ENCODE data around the gene FUT9.
"Not testable (repeated sequence)": the region's sequence is repeated elsewhere in the genome, so short reads cannot be mapped to it uniquely, and the experiment has no call there.

FUT9 gene

DNA sequence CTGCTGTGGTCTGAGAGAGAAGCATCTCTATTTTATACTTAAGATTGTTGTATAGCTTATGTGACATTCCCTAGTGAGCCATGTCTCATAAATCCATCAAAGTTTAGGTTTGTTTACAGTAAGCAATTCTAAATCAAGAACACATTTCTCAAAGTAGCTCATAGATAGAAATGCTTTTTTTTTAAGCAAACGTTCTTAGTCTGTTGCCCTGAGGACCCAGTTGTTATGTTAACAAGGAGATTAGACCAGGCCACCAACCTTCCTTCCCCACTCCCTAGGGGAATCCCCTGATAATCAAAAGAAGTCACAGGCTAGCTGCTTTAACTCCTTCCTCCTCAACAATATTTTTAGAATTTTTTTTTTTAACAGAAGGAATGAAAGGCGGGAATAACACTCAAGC lies 169.0 kb downstream of the FUT9 start:
- DNase-seq (ENCODE audit: low read depth in 2 of 2) = no peak

DNA sequence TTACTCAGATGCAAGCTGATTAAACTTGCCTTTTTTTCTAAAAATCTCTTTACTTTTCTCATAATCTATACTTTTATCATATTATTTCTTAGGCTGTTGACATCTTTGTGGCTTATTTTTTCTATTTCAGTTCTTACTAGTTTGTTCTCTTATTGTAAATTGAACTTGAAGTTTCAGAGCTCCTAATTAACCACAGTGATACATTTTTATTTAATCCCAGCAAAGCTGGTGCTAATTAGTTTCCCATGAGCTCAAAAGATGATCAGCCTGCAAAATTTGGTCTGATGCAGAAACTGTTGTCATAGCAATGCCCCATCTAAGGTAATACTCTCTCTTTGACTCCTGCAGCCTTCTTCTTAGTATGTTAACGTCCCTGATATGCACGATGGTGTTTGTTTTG lies 170.3 kb downstream of the FUT9 start:
- no peak for DNase-seq (ENCODE audit: low read depth in 2 of 2)

DNA sequence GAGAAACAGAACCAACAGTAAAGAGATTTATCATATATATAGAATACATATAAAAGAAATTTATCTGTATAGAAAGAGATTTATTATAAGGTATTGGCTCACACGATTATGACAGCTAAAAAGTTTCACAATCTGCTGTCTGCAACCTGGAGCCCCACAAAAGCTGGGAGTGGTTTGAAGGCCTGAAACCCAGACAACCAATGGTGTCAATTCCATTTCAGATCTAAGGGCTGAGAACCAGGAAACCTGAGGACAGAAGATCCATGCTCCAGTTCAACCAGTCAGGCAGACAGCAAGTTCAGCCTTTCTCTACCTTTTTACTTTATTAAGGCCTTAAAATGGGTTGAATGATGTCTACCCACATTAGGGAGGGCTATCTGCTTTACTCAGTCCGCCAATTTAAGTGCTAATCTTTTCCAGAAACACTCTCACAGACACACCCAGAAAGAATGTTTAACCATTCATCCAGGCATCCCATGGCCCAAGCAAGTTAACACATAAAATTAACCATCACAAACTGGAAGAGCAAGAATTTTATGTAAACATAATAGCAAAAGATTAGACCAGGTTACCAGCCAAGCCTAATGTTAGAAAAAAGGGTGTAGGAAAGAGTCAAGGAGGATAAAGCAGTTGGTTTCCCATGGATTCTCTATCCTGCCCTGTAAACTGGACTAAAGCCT lies 170.9 kb downstream of the FUT9 start:
- DNase-seq (ENCODE audit: low read depth in 2 of 2) = no peak

DNA sequence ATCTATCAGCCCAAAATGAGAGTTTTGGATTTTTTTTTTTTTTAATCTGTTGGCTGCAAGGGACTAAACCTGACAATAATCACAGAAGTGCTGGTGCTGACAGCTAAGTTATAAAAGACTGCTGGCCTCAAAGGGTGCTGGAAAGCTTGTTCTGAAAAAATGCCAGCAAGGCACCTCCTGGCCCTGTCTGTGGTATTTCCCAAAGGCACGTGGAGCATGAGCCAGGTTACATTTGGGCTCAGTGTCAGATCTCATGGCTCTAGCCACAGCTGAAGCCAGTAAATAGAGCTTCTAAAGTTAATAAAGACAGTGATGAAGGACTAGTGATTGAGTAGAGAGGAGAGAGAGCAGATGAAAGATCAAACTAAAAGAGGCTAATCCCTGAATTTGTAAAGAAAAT lies 178.9 kb downstream of the FUT9 start:
- DNase-seq (ENCODE audit: low read depth in 2 of 2) = no peak

DNA sequence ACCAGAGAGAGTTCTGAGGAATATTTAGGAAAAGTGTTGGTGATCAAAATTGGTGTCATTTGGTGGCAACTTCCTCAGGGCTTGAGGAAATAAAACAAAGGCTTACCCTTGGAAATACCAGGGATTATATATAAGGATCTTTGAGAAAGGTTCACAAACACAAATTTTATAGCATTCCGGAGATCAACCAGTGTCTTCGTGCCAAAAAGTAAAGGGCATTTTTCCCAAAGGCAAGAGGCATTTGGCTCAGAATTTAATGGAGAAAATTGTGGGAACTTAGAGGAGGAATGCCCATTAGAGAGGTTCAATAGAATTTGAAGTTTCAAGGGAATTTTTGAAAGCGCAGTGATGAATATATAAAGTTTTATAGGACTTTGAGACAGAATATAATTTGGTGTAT lies 179.5 kb downstream of the FUT9 start:
- DNase-seq (ENCODE audit: low read depth in 2 of 2) = no peak

DNA sequence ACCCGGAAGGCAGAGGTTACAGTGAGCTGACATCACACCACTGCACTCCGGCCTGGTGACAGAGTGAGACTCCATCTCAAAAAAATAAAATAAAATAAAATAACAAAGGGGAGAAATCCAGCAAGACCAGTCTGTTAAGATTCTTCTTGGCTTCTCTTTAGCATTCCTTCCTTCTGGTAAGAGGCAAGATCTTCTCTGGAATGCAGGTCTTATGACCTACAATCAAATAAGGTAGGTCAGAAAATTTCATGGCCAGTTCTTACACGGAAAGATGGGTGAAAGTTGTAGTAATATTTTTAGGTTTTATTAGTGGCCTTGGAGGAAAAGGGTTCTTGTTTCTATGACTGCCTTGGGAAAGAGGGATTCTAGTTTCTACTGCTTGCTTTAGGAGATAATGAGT lies 180.9 kb downstream of the FUT9 start:
- no peak for DNase-seq (ENCODE audit: low read depth in 2 of 2)

DNA sequence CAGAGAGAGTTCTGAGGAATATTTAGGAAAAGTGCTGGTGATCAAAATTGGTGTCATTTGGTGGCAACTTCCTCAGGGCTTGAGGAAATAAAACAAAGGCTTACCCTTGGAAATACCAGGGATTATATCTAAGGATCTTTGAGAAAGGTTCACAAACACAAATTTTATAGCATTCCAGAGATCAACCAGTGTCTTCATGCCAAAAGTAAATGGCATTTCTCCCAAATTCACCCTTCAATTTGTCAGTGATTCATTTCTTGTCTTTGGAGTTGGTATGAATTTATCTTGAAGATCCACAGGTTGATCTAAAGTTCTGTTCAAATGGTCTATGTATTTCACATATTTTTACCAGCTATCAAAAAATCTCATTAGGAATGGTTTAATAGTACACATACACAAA lies 181.5 kb downstream of the FUT9 start:
- no peak for DNase-seq (ENCODE audit: low read depth in 2 of 2)

DNA sequence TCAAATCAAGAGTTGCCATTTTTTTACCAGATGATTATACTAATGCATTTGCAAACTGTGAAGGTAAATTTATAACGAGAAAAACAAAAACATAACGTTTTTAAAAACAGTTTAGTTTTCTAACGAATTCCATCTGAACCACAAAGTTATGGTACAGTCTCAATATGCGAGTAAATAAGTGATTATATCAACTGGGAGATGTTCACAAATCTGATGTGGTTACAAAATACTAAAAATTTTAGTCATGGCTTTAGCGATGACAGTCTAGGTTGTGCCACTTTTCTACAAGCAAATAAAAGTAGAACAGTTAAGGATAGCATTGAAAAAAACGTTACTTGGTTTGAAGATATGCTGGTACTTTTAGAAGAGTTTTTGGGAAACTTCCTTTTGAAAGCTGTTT lies 186.8 kb downstream of the FUT9 start:
- no peak for DNase-seq (ENCODE audit: low read depth in 2 of 2)

DNA sequence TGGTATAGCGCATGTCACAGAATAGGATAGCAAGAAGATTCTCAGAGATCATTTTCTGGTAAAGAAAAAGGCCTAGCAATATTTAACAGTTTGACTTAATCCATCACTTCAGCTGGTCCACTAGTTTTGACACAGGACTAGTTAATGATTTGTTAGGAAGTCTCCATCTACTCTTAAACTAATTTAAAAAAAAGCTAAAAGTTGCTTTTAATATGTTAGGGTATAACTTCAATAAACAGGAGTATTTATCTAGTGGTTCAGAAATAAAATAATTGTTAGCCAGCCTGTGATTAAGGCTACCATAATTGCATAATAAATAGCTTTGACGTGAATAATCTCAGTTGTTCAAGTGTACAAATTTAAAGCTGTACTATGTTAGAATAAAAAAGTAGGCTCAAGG lies 195.6 kb downstream of the FUT9 start:
- no peak for DNase-seq (ENCODE audit: low read depth in 2 of 2)

DNA sequence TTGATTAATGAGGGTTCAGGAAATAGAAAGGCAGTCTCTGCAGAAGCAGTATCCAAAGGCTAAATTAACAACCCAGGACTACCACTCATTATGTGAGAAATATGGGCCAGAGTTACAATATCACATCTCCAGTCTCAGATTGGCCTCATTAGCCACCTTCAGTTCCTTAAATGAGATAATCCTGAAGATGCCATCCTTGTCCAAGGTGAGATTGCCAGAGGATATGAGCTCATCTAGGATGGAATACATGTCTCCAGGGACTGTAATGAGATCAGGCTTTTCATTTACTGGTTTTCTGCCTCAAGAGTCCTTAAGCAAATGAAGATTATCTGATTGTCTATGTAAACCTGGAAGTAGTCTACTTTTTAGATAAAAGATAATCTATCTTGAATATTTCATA lies 196.3 kb downstream of the FUT9 start:
- no peak for DNase-seq (ENCODE audit: low read depth in 2 of 2)

DNA sequence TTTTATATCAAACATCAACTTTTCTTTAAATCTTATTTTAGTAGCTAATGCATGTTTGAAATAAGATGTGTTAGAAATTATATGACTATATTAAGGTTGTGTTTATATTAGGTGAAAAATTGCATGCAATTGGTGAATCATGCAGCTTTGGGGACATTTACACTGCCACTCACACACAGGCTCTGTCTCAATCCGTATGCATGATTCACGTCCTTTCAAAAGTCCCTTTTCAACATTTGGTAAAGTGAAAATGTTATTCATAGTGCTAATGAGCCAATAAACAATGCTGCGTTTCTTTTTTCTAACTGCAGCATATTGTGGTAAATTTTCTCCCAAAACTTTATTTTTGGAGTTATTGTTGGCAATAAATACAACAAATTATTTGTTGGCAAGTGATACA lies 198.0 kb downstream of the FUT9 start:
- no peak for DNase-seq (ENCODE audit: low read depth in 2 of 2)

DNA sequence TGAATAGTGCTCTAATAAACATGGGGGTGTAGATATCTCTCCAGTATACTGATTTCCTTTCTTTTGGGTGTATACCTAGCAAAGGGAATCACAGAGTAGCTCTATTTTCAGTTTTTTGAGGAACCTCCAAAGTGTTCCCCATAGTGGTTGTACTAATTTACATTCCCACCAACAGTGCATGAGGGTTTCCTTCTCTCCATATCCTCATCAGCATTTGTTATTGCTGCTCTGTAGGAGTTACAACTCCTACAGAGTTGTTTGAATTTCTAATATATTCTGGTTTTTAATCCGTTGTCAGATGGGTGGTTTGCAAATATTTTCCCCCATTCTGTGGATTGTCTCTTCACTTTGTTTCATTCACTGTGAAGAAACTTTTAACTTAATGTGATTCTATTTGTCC lies 207.9 kb downstream of the FUT9 start:
- DNase-seq (ENCODE audit: low read depth in 2 of 2) = no peak

DNA sequence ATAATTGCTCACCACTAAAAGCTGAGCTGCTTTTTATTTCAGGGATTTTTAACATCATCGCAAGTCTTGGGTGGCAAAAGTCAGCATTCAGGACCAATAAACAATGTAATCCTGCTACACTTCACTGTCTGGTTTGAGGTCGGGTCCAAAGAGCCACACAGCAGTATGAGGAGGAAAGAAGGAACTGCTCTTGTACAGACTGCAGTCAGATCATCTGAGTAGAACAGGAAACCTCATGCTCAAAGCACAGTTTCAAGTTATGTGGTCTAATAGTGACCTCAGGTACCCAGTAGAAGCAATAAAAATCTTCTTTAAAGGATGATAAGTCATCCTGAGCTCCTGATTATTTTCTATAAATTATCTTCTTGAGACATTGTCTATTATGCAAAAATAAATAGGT lies 211.4 kb downstream of the FUT9 start:
- DNase-seq (ENCODE audit: low read depth in 2 of 2) = no peak

DNA sequence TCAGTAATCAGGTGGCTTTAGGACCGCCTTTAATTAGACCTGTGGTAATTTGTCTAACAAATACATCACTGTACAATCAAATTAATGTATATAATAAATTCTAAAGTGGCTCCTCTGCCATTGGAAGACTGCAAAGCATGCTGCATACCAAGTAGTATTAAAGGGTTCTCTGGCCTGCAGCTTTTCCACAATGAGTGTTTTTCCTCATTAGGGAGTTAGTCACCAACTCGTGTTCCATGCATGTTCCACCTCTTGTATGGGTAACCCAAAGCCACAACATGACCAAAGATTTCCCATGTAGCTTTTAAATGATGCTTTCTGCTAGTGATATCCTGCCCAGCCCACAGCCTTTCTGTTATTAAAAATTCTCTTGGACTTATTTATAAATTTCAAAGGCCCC lies 218.7 kb downstream of the FUT9 start:
- no peak for DNase-seq (ENCODE audit: low read depth in 2 of 2)

DNA sequence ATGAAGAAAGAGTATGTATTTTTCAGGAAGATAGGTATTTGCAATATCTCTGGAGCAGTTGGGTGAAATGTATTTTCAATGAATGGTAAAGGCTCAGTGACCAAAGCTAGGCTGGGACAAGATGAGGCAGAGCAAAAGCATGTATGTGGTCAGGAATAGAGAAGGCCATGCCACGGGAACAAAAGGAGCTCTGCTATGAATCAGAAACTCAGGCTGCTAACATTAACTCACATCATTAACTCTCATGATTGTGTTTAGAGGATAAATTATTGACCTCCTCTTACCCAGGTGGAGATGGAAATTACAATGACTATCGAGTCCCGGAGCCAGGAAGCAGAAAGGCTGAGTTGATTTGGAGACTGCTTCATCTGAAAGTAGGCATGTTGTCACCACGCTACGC lies 220.2 kb downstream of the FUT9 start:
- no peak for DNase-seq (ENCODE audit: low read depth in 2 of 2)

DNA sequence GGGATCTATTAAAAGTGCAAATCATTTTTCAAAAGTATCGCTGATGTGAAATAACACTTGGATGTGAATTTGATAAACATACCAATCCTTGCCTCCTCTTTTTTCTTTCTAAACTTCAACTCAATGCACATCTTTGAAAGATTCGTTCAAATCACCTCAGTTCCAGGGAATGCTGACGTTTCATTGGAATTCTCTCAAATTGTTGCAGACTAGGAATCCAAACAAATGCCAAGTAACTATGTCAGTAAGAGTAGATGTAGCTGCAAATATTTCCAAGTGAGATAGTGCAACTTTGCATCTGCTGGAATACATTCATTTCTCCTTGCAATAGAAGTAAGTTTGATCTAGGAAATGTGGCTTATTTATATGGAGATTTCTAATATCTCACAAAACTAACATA lies 220.7 kb downstream of the FUT9 start:
- no peak for DNase-seq (ENCODE audit: low read depth in 2 of 2)

DNA sequence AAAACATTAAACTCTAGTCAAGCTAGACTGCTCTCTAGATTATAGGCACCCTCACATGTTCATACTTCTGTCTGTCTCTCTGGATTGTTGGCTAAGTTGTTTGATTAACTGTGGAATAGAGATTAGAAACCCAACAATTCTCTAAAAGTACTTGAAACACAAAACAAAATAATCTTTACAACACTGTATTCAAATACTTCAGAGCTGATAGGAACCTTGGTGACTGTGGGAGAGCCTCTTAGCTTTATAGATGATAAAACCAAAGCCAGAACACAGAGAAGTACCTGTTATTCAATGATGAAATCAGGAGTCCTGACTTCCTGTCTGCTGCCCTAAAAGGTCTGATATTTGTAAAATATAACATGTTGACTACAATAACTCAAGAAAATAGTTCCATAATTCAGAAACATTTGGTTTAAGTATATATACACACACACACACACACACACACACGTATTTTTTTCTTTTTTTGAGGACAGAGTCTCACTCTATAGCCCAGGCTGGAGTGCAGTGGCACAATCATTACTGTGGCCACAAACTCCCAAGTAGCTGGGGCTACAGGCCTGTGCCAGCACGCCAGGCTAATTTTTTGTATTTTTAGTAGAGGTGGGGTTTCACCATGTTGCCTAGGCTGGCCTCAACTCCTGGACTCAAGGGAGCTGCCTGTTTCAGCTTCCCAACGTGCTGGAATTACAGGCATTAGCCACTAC lies 222.0 kb downstream of the FUT9 start:
- DNase-seq (ENCODE audit: low read depth in 2 of 2) = no peak

DNA sequence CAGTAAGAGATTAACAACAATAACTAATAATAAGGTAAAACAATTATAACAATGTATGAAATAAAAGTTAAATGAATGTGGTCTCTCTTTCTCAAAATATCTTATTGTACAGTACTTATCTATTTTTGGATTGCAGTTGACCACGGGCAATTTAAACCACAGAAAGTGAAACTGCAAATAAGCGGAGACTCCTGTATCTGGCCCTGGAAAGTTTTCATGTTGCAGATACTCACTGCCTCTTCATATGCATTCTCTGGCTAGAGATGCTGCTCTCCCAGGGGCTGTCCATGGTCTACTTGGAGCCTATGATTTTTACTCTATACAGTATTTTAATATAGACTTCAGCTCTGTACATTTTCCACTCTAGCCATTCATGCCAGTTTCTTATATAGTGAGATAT lies 230.8 kb downstream of the FUT9 start:
- DNase-seq (ENCODE audit: low read depth in 2 of 2) = no peak

DNA sequence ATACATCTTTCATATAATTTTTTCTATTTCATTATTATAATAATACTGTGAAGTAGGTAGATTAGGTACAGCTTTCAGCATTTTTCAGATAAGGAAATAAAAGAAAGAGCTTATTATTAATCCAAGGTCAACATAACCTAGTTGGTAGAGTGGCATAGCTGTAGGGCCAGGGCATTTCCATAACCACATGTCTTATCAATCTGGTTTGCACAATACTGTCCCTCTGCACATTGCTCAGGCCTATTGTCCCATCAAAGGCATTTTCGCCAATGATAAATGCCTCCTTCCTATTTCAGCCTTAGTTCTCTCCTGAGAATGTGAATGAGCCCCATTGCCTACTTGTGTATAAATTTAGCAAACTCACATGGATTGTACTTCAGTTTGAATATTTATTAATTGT lies 234.0 kb downstream of the FUT9 start:
- DNase-seq (ENCODE audit: low read depth in 2 of 2) = no peak

DNA sequence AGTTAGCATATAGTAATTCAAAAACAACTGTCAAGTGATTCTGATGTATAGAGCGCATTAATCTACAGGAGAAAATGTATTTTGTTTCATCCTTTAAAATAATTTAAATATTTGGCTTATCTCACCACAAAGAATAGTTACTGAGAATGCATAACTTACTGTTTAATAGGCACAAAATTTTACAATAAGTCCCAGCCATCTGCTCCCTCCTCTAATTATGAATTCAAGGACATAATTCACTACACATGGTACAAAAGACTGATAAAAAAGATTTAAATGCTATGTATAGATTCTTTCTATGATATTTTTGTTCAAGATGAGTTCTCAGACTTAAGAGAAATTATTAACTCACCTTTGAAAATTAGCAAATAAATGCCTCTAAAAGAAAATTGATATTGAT lies 242.0 kb downstream of the FUT9 start:
- no peak for DNase-seq (ENCODE audit: low read depth in 2 of 2)

DNA sequence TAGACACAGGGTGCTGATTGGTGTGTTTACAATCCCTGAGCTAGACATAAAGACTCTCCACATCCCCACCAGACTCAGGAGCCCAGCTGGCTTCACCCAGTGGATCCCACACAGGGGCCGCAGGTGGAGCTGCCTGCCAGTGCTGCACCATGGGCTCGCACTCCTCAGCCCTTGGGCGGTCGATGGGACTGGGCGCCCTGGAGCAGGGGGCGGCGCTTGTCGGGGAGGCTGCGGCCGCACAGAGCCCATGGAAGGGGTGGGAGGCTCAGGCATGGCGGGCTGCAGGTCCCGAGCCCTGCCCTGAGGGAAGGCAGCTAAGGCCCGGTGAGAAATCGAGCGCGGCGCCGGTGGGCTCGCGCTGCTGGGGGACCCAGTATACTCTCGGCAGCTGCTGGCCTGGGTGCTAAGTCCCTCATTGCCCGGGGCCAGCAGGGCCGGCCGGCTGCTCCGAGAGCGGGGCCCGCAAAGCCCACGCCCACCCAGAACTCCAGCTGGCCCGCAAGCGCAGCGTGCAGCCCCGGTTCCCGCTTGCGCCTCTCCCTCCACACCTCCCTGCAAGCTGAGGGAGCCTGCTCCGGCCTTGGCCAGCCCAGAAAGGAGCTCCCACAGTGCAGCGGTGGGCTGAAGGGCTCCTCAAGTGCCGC lies 245.1 kb downstream of the FUT9 start:
- not testable (repeated sequence) for DNase-seq (ENCODE audit: low read depth in 2 of 2)
